Fibroblast of villous mesenchyme (primary cell): ENCODE data around the gene SYNJ1. TPM values are rescaled to one million over a fixed set of nuclear protein-coding genes. Genes with fewer than 3 reads are reported as not detected.

Experiments
- DNase-seq: peaks from one replicate; pipeline ENCODE4 v3.0.0-alpha.2; 2010; ENCODE audit warnings: low read depth
- H3K4me3 ChIP-seq: 2 replicates; pipeline ENCODE4 v1.5.1; 2011; ENCODE audit warnings: low read depth, mild to moderate bottlenecking, low read length
- total RNA-seq: library from RNA; depleted of rRNA; stranded (reverse); fragments of >200 nt; gene quantifications from 2 replicates; pipeline ENCODE4 v1.2.3, GENCODE V29; 2012
- TF ChIP-seq, protein P1 (sequence below): IDR thresholded peaks from 2 replicates; pipeline ENCODE4 v1.5.1; 2012; ENCODE audit warnings: low read depth, mild to moderate bottlenecking, low read length; ENCODE audit not compliant: insufficient read depth

SYNJ1 gene
- total RNA-seq, 1 donor = 7.3 TPM

DNA sequence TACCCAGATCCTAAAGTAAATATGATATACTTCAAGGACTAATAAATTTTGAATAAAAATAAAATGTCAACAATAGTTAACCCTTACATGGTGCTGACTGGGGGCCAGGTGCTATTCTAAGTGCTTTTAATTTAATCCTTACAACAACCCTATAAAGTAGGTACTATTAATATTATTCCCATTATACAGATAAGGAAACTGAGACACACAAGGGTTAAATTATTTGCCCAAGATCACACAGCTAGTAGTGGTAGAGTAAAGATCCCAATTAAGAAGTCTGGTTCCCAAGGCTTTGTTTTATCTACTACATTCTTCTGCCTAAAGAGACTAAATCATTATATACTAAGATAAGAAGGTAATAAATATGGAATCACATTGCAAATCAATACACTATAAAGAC, 34.2 kb downstream of the SYNJ1 start:
- TF ChIP-seq, protein P1, sequence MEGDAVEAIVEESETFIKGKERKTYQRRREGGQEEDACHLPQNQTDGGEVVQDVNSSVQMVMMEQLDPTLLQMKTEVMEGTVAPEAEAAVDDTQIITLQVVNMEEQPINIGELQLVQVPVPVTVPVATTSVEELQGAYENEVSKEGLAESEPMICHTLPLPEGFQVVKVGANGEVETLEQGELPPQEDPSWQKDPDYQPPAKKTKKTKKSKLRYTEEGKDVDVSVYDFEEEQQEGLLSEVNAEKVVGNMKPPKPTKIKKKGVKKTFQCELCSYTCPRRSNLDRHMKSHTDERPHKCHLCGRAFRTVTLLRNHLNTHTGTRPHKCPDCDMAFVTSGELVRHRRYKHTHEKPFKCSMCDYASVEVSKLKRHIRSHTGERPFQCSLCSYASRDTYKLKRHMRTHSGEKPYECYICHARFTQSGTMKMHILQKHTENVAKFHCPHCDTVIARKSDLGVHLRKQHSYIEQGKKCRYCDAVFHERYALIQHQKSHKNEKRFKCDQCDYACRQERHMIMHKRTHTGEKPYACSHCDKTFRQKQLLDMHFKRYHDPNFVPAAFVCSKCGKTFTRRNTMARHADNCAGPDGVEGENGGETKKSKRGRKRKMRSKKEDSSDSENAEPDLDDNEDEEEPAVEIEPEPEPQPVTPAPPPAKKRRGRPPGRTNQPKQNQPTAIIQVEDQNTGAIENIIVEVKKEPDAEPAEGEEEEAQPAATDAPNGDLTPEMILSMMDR = no peak
- no peak overlapping the region for H3K4me3 ChIP-seq
- no peak for DNase-seq

DNA sequence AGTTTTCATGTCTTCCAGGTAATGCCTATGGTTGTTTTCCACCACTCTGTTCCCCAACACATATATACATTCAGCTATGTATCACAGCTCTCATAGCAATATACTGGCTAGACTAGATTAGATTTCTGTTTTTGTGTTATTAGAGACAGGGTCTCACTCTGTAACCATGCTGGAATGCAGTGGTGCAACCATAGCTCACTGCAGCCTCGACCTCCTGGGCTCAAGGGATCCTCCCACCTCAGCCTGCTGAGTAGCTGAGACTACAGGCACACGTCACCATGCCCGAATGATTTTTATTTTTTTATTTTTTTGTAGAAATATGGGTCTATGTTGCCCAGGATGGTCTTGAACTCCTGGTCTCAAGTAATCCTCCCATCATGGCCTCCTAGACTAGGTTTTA, 37.7 kb downstream of the SYNJ1 start:
- no peak overlapping the region for H3K4me3 ChIP-seq
- TF ChIP-seq, protein P1 = no peak
- DNase-seq = no peak

DNA sequence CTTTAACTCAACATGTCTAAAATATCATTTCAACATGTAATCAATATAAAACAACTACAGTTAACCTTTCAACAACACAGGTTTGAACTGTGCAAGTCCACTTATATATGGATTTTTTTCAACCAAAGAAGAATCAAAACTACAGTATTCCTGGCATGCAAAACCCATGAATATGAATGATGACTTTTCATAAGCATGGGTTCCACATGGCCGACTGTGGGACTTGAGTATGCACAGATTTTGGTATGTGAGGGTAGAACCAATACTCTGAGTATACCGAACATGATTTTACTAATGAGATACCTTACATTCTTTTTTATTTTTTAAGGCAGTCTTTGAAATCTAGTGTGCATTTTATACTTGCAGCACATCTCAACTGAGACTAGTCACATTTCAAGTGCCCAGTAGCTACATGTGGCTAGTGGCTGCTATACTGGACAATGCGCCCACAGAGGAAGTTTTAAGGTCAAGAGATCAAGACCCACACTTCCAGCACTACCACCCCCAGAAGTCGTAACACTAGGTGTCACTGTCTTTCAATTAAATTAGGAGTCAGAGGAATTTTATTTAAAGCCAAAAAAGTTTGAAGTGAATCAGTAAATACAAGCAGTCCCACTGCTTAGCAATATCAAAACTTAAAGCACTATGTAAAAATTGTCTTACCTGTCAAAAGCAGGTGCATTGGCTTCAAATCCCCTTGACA, 40.0 kb downstream of the SYNJ1 start:
- no peak overlapping the region for H3K4me3 ChIP-seq
- no peak for DNase-seq
- TF ChIP-seq, protein P1 = no peak

DNA sequence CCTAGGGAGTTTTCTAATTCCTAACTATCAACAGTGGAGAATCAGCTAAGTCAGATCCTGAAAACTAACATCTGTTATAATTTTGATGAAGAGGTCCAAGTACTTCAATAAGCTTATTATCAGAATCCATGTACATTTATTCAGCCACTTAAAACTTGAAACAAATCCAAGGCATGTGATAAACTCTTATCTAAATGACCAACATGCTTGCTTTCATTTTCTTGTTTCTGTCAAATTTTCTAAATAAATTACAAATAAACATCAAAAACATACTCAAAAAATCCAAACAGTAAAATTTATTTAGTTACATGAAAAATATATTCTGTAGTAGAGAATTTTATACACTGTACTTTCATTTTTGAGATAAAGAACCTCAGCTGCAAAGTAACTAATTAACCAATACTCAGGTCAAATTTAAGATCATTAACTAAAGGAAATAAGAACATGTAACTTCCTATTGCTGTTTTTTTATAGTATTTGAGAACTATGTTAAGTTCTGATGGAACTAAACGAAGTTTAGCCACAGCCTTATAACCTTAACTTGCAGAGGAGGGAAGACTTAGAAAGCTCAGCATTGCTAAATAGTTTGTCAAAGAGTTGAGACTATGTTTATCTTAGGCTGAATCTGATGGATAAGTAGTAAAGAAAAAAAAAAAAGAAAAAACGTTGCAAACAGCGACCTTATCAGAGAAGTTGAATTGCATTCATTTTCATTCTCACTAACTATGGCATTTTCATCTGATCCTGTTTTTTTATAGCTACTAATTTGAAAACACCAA, 44.9 kb downstream of the SYNJ1 start:
- H3K4me3 ChIP-seq = no peak overlapping the region
- TF ChIP-seq, protein P1 = no peak
- DNase-seq = no peak

DNA sequence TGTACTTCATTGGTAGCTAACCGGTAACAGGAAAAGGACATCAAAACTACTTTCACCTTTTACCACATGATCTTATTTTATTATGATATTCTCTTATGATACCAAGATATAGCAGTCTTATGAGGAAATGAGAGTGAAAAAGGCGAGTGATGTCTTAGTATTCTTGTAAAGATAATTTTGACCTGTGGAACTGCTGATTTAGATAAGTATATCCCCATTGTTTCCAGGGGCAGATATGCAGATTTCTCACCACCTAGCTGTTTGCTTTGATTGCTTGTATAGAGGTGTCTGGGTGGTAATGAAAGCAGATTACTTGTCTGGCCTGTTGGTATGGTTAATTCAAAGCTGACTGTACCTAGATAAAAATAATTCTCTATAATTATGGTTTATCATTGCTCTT, 53.1 kb downstream of the SYNJ1 start:
- DNase-seq = no peak
- TF ChIP-seq, protein P1 = no peak
- H3K4me3 ChIP-seq = no peak overlapping the region

DNA sequence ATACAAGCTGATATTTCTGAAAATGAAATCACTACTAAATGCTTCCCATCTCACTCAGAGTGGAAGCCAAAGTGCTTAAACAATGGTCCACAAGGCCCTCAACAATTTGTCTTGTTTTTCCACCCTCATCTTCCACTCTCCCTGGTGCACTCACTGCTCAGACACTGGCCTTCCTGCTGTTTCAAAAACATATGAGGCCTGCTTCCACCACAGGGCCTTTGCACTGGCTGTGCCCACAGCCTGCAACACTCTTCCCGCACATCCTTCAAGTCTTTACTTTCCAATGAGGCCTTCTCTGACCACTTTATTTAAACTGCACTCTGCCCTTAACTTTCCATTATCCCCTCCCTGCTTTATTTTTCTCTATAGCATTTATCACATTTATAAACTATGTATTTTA, 53.8 kb downstream of the SYNJ1 start:
- TF ChIP-seq, protein P1 = no peak
- DNase-seq = no peak
- no peak overlapping the region for H3K4me3 ChIP-seq
